HepG2 (cell line): ENCODE data around the gene PPP1R15B. TPM values are rescaled to one million over a fixed set of nuclear protein-coding genes. Genes with fewer than 3 reads are reported as not detected.

Source experiments
- ARNT2 ChIP-seq: sonication (generic); formaldehyde crosslinking; IDR thresholded peaks from 2 replicates; pipeline ENCODE4 v1.8.0; 2022; ENCODE audit warnings: mild to moderate bottlenecking, low read depth, missing genetic modification reagents, moderate library complexity
- HINFP ChIP-seq: sonication (generic); formaldehyde crosslinking; IDR thresholded peaks from 2 replicates; pipeline ENCODE4 v1.4.0; 2020; ENCODE audit warnings: low read depth, mild to moderate bottlenecking, missing genetic modification reagents
- HMG20A ChIP-seq: IDR thresholded peaks from 2 replicates; pipeline ENCODE4 v1.6.1; 2016; ENCODE audit warnings: borderline replicate concordance
- MTA3 ChIP-seq: sonication (generic); formaldehyde crosslinking; IDR thresholded peaks from 2 replicates; pipeline ENCODE4 v1.4.0; 2020; ENCODE audit warnings: missing genetic modification reagents
- PHB2 ChIP-seq: fragments of 450-650 bp; IDR thresholded peaks from 2 replicates; pipeline ENCODE4 v1.6.1; 2018; ENCODE audit not compliant: partially characterized antibody
- YY1 ChIP-seq: IDR thresholded peaks from 2 replicates; pipeline ENCODE4 v1.6.1; 2011; ENCODE audit warnings: low read length, low read depth, moderate library complexity, mild to moderate bottlenecking; ENCODE audit not compliant: insufficient read depth, insufficient replicate concordance
- ZBTB1 ChIP-seq: sonication (generic); formaldehyde crosslinking; IDR thresholded peaks from 2 replicates; pipeline ENCODE4 v1.4.0; 2020; ENCODE audit warnings: missing genetic modification reagents, borderline replicate concordance
- ZNF333 ChIP-seq: sonication (generic); formaldehyde crosslinking; IDR thresholded peaks from 2 replicates; pipeline ENCODE4 v1.4.0; 2020; ENCODE audit warnings: mild to moderate bottlenecking, missing genetic modification reagents, borderline replicate concordance
- ZNF337 ChIP-seq: sonication (generic); formaldehyde crosslinking; IDR thresholded peaks from 2 replicates; pipeline ENCODE4 v1.5.1; 2020; ENCODE audit warnings: missing genetic modification reagents, low read depth, mild to moderate bottlenecking, borderline replicate concordance
- ZNF530 ChIP-seq: sonication (generic); formaldehyde crosslinking; IDR thresholded peaks from 2 replicates; pipeline ENCODE4 v1.5.0; 2020; ENCODE audit warnings: low read depth, mild to moderate bottlenecking, missing genetic modification reagents
- polyA plus RNA-seq, 8 experiments: library from polyadenylated mRNA; depleted of rRNA in 3 of 8; stranded (reverse) in 7 of 8; unstranded in 1 of 8; fragments of >200 nt; fragmentation: Illumina TruSeq in 4 of 8; extraction: Trizol in 4 of 8; gene quantifications; 2 replicates each; pipeline versions ENCODE4 v1.2.1 to v1.2.3, GENCODE V29; 2011 to 2016; ENCODE audit warnings: low read depth in 4 of 8, missing spikeins in 1 of 8, mixed read lengths in 1 of 8; ENCODE audit not compliant: insufficient read depth in 1 of 8
- total RNA-seq, 5 experiments: library from RNA; depleted of rRNA; stranded (reverse); fragments of >200 nt; fragmentation: Illumina TruSeq; extraction: Trizol; gene quantifications; 2 replicates each; pipeline ENCODE4 v1.2.3, GENCODE V29; 2016; ENCODE audit warnings: low read depth in 1 of 5
- TF ChIP-seq, protein P1 (sequence below): sonication (generic); formaldehyde crosslinking; conservative IDR thresholded peaks from 2 replicates; pipeline ENCODE4 v1.5.0; 2020; ENCODE audit warnings: missing genetic modification reagents
- TF ChIP-seq, protein P2 (sequence below): sonication (generic); formaldehyde crosslinking; IDR thresholded peaks from 2 replicates; pipeline ENCODE4 v1.5.1; 2020; ENCODE audit warnings: mild to moderate bottlenecking, missing genetic modification reagents
- TF ChIP-seq, protein P3 (sequence below): sonication (generic); formaldehyde crosslinking; IDR thresholded peaks from 2 replicates; pipeline ENCODE4 v1.9.0; 2022; ENCODE audit warnings: low read depth, missing genetic modification reagents
- TF ChIP-seq, protein P4 (sequence below), 2 experiments: fragments of 450-650 bp in 1 of 2; sonication (generic) in 1 of 2; formaldehyde crosslinking; IDR thresholded peaks; 2 replicates each; pipeline versions ENCODE4 v1.5.0 to v1.8.0; 2020 to 2022; ENCODE audit warnings: mild to moderate bottlenecking in 1 of 2, missing genetic modification reagents in 1 of 2
- TF ChIP-seq, protein P5 (sequence below): IDR thresholded peaks from 2 replicates; pipeline ENCODE4 v1.6.1; 2016; ENCODE audit warnings: mild to moderate bottlenecking

Gene PPP1R15B
- total and polyA plus RNA-seq, 2 of the 13 experiments (the other 11 are each of a cell fraction or from before 2014, with no cell fraction given), result 13.4 to 23.8 TPM

DNA sequence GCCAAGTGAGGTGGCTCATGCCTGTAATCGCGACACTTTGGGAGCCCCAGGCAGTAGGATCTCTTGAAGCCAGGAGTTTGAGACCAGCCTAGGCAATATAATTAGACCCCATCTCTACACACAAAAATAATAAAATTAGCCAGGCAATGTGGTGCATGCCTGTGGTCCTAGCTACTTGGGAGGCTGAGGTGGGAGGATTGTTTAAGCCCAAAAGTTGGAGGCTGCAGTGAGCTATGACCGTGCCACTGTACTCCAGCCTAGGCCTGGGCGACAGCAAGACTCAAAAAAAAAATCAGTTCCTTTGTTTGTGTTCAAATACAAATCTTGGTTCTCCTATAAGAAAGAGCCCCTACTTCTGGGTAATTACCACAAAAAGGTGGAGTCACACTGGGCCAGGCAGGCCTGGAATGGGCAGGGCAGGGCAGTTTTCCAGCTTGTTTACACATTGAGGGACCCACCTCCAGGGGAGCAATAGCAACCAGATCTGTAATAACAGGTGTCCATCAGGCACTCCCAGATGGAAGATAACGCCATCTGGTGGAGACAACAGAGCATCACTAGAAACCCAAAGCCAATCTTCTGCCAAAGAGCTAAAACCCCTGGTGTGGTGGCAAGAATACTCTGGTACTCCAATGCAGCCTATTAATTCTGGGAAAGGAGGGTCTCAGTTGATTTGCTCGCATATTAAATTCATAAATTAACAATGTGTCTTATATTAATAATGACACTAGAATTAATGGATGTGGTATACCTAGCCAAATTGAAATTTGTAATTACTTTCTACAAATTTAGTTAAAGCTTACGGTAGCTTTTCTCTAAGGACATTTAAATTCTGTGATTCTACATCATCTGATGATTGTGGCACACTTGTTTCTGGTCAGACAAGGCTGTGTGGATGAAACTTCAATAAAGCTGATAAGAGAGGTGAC lies 13.2 kb downstream of the PPP1R15B start (continued):
- TF ChIP-seq, protein P1, sequence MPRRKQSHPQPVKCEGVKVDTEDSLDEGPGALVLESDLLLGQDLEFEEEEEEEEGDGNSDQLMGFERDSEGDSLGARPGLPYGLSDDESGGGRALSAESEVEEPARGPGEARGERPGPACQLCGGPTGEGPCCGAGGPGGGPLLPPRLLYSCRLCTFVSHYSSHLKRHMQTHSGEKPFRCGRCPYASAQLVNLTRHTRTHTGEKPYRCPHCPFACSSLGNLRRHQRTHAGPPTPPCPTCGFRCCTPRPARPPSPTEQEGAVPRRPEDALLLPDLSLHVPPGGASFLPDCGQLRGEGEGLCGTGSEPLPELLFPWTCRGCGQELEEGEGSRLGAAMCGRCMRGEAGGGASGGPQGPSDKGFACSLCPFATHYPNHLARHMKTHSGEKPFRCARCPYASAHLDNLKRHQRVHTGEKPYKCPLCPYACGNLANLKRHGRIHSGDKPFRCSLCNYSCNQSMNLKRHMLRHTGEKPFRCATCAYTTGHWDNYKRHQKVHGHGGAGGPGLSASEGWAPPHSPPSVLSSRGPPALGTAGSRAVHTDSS (CRISPR knock-in tag), result no peak
- TF ChIP-seq PHB2 (no peak), ZNF333 (CRISPR knock-in tag) (no peak), ARNT2 (0 out of 2 replicates have a peak, but pooled peaks have one; percentile 18), HMG20A (CRISPR knock-in tag) (no peak), MTA3 (CRISPR knock-in tag) (no peak), ZNF337 (no peak), ZNF530 (CRISPR knock-in tag) (no peak), ZBTB1 (CRISPR knock-in tag) (no peak), HINFP (CRISPR knock-in tag) (no peak), YY1 (no peak)
- TF ChIP-seq, protein P2, sequence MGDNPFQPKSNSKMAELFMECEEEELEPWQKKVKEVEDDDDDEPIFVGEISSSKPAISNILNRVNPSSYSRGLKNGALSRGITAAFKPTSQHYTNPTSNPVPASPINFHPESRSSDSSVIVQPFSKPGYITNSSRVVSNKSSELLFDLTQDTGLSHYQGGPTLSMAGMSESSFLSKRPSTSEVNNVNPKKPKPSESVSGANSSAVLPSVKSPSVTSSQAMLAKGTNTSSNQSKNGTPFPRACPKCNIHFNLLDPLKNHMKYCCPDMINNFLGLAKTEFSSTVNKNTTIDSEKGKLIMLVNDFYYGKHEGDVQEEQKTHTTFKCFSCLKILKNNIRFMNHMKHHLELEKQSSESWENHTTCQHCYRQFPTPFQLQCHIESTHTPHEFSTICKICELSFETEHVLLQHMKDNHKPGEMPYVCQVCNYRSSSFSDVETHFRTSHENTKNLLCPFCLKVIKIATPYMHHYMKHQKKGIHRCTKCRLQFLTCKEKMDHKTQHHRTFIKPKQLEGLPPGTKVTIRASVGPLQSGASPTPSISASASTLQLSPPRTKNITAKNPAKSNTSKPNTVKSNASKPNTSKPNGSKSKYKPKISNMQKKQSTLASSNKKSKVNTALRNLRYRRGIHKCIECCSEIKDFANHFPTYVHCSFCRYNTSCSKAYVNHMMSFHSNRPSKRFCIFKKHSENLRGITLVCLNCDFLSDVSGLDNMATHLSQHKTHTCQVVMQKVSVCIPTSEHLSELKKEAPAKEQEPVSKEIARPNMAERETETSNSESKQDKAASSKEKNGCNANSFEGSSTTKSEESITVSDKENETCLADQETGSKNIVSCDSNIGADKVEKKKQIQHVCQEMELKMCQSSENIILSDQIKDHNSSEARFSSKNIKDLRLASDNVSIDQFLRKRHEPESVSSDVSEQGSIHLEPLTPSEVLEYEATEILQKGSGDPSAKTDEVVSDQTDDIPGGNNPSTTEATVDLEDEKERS (CRISPR knock-in tag), result no peak
- TF ChIP-seq, protein P3, sequence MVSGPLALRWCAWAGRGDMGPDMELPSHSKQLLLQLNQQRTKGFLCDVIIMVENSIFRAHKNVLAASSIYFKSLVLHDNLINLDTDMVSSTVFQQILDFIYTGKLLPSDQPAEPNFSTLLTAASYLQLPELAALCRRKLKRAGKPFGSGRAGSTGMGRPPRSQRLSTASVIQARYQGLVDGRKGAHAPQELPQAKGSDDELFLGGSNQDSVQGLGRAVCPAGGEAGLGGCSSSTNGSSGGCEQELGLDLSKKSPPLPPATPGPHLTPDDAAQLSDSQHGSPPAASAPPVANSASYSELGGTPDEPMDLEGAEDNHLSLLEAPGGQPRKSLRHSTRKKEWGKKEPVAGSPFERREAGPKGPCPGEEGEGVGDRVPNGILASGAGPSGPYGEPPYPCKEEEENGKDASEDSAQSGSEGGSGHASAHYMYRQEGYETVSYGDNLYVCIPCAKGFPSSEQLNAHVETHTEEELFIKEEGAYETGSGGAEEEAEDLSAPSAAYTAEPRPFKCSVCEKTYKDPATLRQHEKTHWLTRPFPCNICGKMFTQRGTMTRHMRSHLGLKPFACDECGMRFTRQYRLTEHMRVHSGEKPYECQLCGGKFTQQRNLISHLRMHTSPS (CRISPR knock-in tag), result peak; percentile 44; the same call in 1 of the 2 replicates
- TF ChIP-seq, protein P4, sequence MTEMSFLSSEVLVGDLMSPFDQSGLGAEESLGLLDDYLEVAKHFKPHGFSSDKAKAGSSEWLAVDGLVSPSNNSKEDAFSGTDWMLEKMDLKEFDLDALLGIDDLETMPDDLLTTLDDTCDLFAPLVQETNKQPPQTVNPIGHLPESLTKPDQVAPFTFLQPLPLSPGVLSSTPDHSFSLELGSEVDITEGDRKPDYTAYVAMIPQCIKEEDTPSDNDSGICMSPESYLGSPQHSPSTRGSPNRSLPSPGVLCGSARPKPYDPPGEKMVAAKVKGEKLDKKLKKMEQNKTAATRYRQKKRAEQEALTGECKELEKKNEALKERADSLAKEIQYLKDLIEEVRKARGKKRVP (CRISPR knock-in tag; IDR thresholded peaks at IDR 0.05), result no peak
- TF ChIP-seq, protein P5, sequence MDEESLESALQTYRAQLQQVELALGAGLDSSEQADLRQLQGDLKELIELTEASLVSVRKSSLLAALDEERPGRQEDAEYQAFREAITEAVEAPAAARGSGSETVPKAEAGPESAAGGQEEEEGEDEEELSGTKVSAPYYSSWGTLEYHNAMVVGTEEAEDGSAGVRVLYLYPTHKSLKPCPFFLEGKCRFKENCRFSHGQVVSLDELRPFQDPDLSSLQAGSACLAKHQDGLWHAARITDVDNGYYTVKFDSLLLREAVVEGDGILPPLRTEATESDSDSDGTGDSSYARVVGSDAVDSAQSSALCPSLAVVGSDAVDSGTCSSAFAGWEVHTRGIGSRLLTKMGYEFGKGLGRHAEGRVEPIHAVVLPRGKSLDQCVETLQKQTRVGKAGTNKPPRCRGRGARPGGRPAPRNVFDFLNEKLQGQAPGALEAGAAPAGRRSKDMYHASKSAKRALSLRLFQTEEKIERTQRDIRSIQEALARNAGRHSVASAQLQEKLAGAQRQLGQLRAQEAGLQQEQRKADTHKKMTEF (CRISPR knock-in tag), result peak; percentile 48; the same call in 1 of the 2 replicates
